Calu3 (cell line): ENCODE measurements around the gene LEF1. TPM values are rescaled to one million over a fixed set of nuclear protein-coding genes. Genes with fewer than 3 reads are reported as not detected.

Experiments used
- BruUV-seq: library from RNA; stranded (reverse); fragments of 400-500 nt; replicated peaks from 2 replicates; lab custom pipeline; 2021; lab: Mats Ljungman, UMichigan
- CTCF ChIA-PET: fragments of 300-600 bp; sonication (Branson Sonifier 250); formaldehyde crosslinking; loops from one replicate; lab custom pipeline; 2022; ENCODE audit warnings: antibody characterized with exemption; lab: Charles Lee
- DNase-seq: peaks from one replicate; pipeline ENCODE4 v3.0.0; 2022
- H3K27ac Mint-ChIP-seq: one replicate; pipeline ENCODE4 v1.8.0; 2022; ENCODE audit warnings: mixed read lengths; ENCODE audit not compliant: unreplicated experiment
- H3K27me3 Mint-ChIP-seq: one replicate; pipeline ENCODE4 v1.8.0; 2022; ENCODE audit warnings: mixed read lengths; ENCODE audit not compliant: unreplicated experiment
- H3K36me3 Mint-ChIP-seq: one replicate; pipeline ENCODE4 v1.8.0; 2022; ENCODE audit warnings: mild to moderate bottlenecking, moderate library complexity, mixed read lengths; ENCODE audit not compliant: insufficient read depth, unreplicated experiment
- H3K4me1 Mint-ChIP-seq: one replicate; pipeline ENCODE4 v1.8.0; 2022; ENCODE audit warnings: mild to moderate bottlenecking, low read depth, mixed read lengths; ENCODE audit not compliant: unreplicated experiment
- H3K4me3 Mint-ChIP-seq: one replicate; pipeline ENCODE4 v1.8.0; 2022; ENCODE audit warnings: mild to moderate bottlenecking, low read depth, moderate library complexity, mixed read lengths; ENCODE audit not compliant: unreplicated experiment
- H3K9me3 Mint-ChIP-seq: one replicate; pipeline ENCODE4 v1.8.0; 2022; ENCODE audit warnings: low read depth, mixed read lengths; ENCODE audit not compliant: unreplicated experiment
- CTCF ChIP-seq: fragments of 200-600 bp; IDR thresholded peaks from one replicate; pipeline ENCODE4 v1.8.0; 2022; ENCODE audit warnings: antibody characterized with exemption; ENCODE audit not compliant: unreplicated experiment
- intact Hi-C: fragments of 100-400 bp; cut with micrococcal nuclease; formaldehyde crosslinking; loops from one replicate; pipeline ENCODE4 v1.10.0; 2022; ENCODE audit not compliant: unreplicated experiment
- total RNA-seq: library from RNA; stranded (reverse); gene quantifications from 2 replicates; pipeline ENCODE4 v1.2.3, GENCODE V29; 2022

The LEF1 gene
- total RNA-seq, 1 experiment from 2014 or later, result not detected

GRCh38 chr4:108180513-108180912, 11.8 kb upstream of the LEF1 start:
- peaks cover 41% of the 10 kb centered on the region for H3K27me3 Mint-ChIP-seq
- TF ChIP-seq CTCF, result no peak
- intact Hi-C loops, result no loop called here
- no peaks in the 10 kb centered on the region for H3K4me1 Mint-ChIP-seq
- BruUV-seq, result no TSS peak
- H3K27ac Mint-ChIP-seq, result no peak overlapping the region
- H3K9me3 Mint-ChIP-seq, result no peaks in the 10 kb centered on the region
- no peak overlapping the region for H3K4me3 Mint-ChIP-seq
- DNase-seq, result no peak
- CTCF ChIA-PET, result interaction anchor here (0.6 kb wide), 1 partner anchor 36 kb away, joined by 3 read pairs; no protein-coding TSS in a partner anchor
- no peaks in the 10 kb centered on the region for H3K36me3 Mint-ChIP-seq

- DNase-seq, result no peak
- no TSS peak for BruUV-seq
- peaks cover 5% of the 10 kb centered on the region for H3K36me3 Mint-ChIP-seq
- intact Hi-C loops, result no loop called here
- CTCF ChIA-PET, result no interaction called here
- no peak for TF ChIP-seq CTCF
- H3K4me3 Mint-ChIP-seq, result no peak overlapping the region
- H3K4me1 Mint-ChIP-seq, result no peaks in the 10 kb centered on the region
- peaks cover 43% of the 10 kb centered on the region for H3K27me3 Mint-ChIP-seq
- H3K27ac Mint-ChIP-seq, result no peak overlapping the region
- H3K9me3 Mint-ChIP-seq, result no peaks in the 10 kb centered on the region
These were observed 7.2 kb upstream of the LEF1 start for GRCh38 chr4:108175966-108176365.

GRCh38 chr4:108174856-108175255, 6.1 kb upstream of the LEF1 start:
- BruUV-seq, result no TSS peak
- CTCF ChIA-PET, result no interaction called here
- intact Hi-C loops, result no loop called here
- Mint-ChIP-seq H3K4me3 (no peak overlapping the region), H3K9me3 (no peaks in the 10 kb centered on the region), H3K27me3 (peaks cover 43% of the 10 kb centered on the region), H3K36me3 (peaks cover 11% of the 10 kb centered on the region), H3K4me1 (no peaks in the 10 kb centered on the region), H3K27ac (no peak overlapping the region)
- DNase-seq, result no peak
- TF ChIP-seq CTCF, result no peak

- Mint-ChIP-seq H3K4me1 (peaks cover 12% of the 10 kb centered on the region), H3K27me3 (peaks cover 51% of the 10 kb centered on the region), H3K9me3 (no peaks in the 10 kb centered on the region), H3K4me3 (peak overlapping the region; percentile 64), H3K36me3 (peaks cover 15% of the 10 kb centered on the region), H3K27ac (no peak overlapping the region)
- BruUV-seq, result no TSS peak
- CTCF ChIA-PET, result no interaction called here
- DNase-seq, result no peak
- no peak for TF ChIP-seq CTCF
- intact Hi-C loops, result no loop called here
These were observed 4.9 kb upstream of the LEF1 start for GRCh38 chr4:108173599-108174057.
